ENCODE data around the gene DCST2. TPM values are rescaled to one million over a fixed set of nuclear protein-coding genes. Genes with fewer than 3 reads are reported as not detected.

The DCST2 gene
- total and polyA plus RNA-seq, 2 donors from 2014 or later = 0.43 to 1.4 TPM

- no peak for TF ChIP-seq CTCF (IDR thresholded peaks at IDR 0.05; ENCODE audit: borderline replicate concordance, extremely low read depth, insufficient read depth)
- Histone ChIP-seq H3K27me3 (ENCODE audit: control insufficient read depth, insufficient read depth, low read length) (no peaks in the 10 kb centered on the region), H3K4me3 (ENCODE audit: low read length in 3 of 3) (no peak overlapping the region), H3K9me3 (ENCODE audit: control insufficient read depth in 2 of 3, insufficient read depth in 1 of 3, low read length in 3 of 3) (no peaks in the 10 kb centered on the region), H3K4me1 (ENCODE audit: control insufficient read depth in 2 of 3, insufficient read depth in 2 of 3, low read depth in 1 of 3, low read length in 3 of 3) (peaks cover 0 to 11% (median 4%) of the 10 kb centered on the region in 3 donors), H3K9ac (ENCODE audit: low read length in 3 of 3) (no peak overlapping the region), H3K36me3 (ENCODE audit: control insufficient read depth in 2 of 3, insufficient read depth in 3 of 3, low read length in 3 of 3) (no peaks in the 10 kb centered on the region), H3K27ac (ENCODE audit: low read depth in 2 of 2, low read length in 2 of 2) (no peak overlapping the region)
- intact Hi-C loops (cut with DNase I) = no loop called here
- FAIRE-seq (no peak), DNase-seq (peak in 1 of 5 donors; percentile 38)
Observed at GRCh38 chr1:155022136-155022926, 11.2 kb downstream of the DCST2 start.

- Histone ChIP-seq H3K9me3 (ENCODE audit: control insufficient read depth in 2 of 3, insufficient read depth in 1 of 3, low read length in 3 of 3) (no peaks in the 10 kb centered on the region), H3K4me3 (ENCODE audit: low read length in 3 of 3) (no peak overlapping the region), H3K27ac (ENCODE audit: low read depth in 2 of 2, low read length in 2 of 2) (no peak overlapping the region), H3K9ac (ENCODE audit: low read length in 3 of 3) (no peak overlapping the region), H3K36me3 (ENCODE audit: control insufficient read depth in 2 of 3, insufficient read depth in 3 of 3, low read length in 3 of 3) (no peaks in the 10 kb centered on the region), H3K27me3 (ENCODE audit: control insufficient read depth, insufficient read depth, low read length) (no peaks in the 10 kb centered on the region), H3K4me1 (ENCODE audit: control insufficient read depth in 2 of 3, insufficient read depth in 2 of 3, low read depth in 1 of 3, low read length in 3 of 3) (peaks cover 0 to 16% (median 4%) of the 10 kb centered on the region in 3 donors)
- no peak for TF ChIP-seq CTCF (IDR thresholded peaks at IDR 0.05; ENCODE audit: borderline replicate concordance, extremely low read depth, insufficient read depth)
- intact Hi-C loops (cut with DNase I) = no loop called here
- peak in 1 of 5 donors; percentile 61 for DNase-seq
- FAIRE-seq = no peak
Observed at GRCh38 chr1:155019377-155020245, 14.0 kb downstream of the DCST2 start.

GRCh38 chr1:155018617-155019348, 14.8 kb downstream of the DCST2 start:
- peak in 1 of 5 donors; percentile 67 for DNase-seq
- H3K27ac ChIP-seq (ENCODE audit: low read depth in 2 of 2, low read length in 2 of 2) = no peak overlapping the region
- no peak for FAIRE-seq
- TF ChIP-seq CTCF (IDR thresholded peaks at IDR 0.05; ENCODE audit: borderline replicate concordance, extremely low read depth, insufficient read depth) = no peak
- no peaks in the 10 kb centered on the region for H3K27me3 ChIP-seq (ENCODE audit: control insufficient read depth, insufficient read depth, low read length)
- H3K36me3 ChIP-seq (ENCODE audit: control insufficient read depth in 2 of 3, insufficient read depth in 3 of 3, low read length in 3 of 3) = no peaks in the 10 kb centered on the region
- H3K4me1 ChIP-seq (ENCODE audit: control insufficient read depth in 2 of 3, insufficient read depth in 2 of 3, low read depth in 1 of 3, low read length in 3 of 3) = peaks cover 0 to 17% (median 4%) of the 10 kb centered on the region in 3 donors
- H3K9me3 ChIP-seq (ENCODE audit: control insufficient read depth in 2 of 3, insufficient read depth in 1 of 3, low read length in 3 of 3) = no peaks in the 10 kb centered on the region
- no peak overlapping the region for H3K4me3 ChIP-seq (ENCODE audit: low read length in 3 of 3)
- no peak overlapping the region for H3K9ac ChIP-seq (ENCODE audit: low read length in 3 of 3)
- intact Hi-C loops (cut with DNase I) = no loop called here
